Measurements from ENCODE around the gene CELA2B.

DNA sequence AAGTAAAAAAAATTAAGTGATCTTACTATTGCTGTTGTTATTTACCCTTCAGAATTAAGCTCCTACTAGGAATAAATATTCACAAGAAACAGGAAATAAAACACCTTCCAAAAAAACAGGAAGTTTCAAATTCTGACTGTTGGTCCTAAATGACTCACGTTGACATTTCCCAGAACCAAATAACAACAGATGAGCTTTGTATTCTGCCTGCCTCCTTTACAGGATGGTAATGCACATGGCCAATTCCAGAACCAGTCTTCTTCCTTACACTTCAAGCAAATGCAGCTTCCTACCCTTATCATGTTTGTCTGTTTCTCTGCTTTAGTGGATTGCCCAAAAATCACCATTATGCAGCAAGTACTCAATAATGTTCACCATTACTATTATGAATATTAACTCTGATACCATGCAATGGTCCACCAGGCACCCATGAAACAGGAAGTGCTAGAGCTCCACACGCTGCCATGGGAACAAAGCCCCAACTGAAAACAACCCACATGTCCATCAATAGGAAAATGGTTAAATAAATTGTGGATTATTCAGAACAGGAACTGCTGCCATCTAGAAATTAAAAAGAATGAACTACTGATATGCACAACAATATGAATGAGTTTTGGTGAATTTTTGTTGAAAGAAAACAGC lies 39.2 kb downstream of the CELA2B start:
- TF ChIP-seq POLR2A (conservative IDR thresholded peaks at IDR 0.05) (no peak), MYNN (IDR thresholded peaks at IDR 0.05) (no peak), MYNN (CRISPR knock-in tag; IDR thresholded peaks at IDR 0.05) (no peak), NFE2 (IDR thresholded peaks at IDR 0.05; ENCODE audit: low read depth) (no peak), TOE1 (IDR thresholded peaks at IDR 0.05; ENCODE audit: borderline replicate concordance) (no peak), TOE1 (CRISPR knock-in tag; IDR thresholded peaks at IDR 0.05; ENCODE audit: borderline replicate concordance, low read depth) (no peak)
- TF ChIP-seq, protein P1, sequence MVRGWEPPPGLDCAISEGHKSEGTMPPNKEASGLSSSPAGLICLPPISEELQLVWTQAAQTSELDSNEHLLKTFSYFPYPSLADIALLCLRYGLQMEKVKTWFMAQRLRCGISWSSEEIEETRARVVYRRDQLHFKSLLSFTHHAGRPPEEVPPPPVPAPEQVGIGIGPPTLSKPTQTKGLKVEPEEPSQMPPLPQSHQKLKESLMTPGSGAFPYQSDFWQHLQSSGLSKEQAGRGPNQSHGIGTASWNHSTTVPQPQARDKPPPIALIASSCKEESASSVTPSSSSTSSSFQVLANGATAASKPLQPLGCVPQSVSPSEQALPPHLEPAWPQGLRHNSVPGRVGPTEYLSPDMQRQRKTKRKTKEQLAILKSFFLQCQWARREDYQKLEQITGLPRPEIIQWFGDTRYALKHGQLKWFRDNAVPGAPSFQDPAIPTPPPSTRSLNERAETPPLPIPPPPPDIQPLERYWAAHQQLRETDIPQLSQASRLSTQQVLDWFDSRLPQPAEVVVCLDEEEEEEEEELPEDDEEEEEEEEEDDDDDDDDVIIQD (CRISPR knock-in tag; IDR thresholded peaks at IDR 0.05), result no peak
